Activated CD4-positive, alpha-beta T cell treated with anti-CD3 and anti-CD28 coated beads for 1 hour (primary cell): ENCODE data around the gene MTARC2.

Experiments used
- DNase-seq: peaks from one replicate; pipeline ENCODE4 v3.0.0-alpha.2; 2020

The MTARC2 gene

DNA sequence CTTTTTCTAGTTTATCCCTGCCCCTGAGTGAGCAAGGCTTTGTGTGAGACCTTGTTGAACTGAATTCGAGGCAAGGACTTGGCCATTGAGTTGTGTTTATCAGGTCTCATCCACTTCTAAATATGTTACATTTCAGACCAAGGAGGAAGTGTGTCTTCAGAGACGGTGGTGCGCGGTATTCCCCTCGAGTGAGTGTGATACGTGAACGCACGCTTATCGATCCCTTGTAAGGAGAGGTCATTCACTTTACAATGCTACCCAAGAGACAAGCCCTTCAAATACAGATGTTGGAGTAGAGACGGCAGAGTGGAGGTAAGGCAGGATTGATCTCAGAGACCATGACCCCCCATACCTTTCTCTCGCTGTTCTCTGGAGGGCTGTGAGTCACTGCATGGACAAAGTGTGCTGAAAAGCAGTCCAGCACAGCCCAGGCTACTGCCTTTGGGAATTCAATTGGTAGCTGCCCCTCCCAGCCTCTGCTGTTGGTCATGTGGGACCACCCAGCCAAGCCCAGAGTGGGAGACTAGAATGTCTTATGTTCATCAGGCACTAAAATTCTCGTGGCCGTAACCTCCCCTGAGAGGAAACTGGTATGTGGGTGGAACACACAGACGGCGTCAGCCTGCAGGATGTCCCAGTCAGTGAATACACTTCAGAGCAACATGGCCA is 22.3 kb downstream of the MTARC2 start:
- DNase-seq = no peak

- no peak for DNase-seq
Measured at GRCh38 chr1:220772846-220773245, 24.7 kb downstream of the MTARC2 start.

GRCh38 chr1:220775240-220775853 is 27.2 kb downstream of the MTARC2 start:
- no peak for DNase-seq

DNA sequence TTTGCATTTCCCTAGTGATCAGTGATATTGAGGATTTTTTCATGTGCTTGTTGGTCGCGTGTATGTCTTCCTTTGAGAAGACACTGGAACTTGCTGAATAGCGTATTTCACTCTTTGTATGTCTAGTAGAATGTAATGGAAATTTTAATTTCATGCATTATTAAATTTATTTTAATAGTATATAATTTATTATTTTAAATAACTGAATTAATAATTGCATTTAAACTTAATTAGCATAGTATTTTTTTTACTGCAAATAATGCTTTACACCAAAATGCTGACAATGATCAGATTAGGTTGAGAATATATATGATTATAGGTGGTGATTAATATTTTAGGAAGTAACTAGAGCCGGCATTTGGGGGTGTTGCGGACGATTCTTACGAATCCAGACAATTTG is 28.1 kb downstream of the MTARC2 start:
- no peak for DNase-seq

GRCh38 chr1:220776720-220777326 is 28.7 kb downstream of the MTARC2 start:
- DNase-seq = peak; percentile 40

DNA sequence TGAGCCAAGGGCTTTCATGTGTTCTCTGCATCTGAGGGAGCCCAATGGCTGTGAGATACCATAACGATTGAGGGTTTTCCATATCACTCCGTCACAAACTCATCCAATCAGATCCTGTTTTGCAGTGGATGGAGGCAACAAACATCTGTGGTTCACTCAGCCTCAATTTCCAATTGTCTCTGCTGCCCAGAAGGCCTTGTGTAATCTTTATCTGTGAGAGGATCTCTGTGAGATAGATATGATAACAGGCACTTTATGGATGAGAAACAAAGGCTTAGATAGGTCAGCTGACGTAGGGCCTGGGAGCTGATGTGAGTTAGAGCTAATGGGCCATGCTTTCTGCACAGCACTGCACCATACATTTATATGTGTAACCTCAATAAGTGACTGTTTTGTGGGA is 35.3 kb downstream of the MTARC2 start:
- no peak for DNase-seq

- DNase-seq = no peak
Measured at GRCh38 chr1:220784751-220785150, 36.6 kb downstream of the MTARC2 start.

GRCh38 chr1:220785166-220786056 is 37.3 kb downstream of the MTARC2 start:
- no peak for DNase-seq

GRCh38 chr1:220786057-220786336 is 37.9 kb downstream of the MTARC2 start:
- no peak for DNase-seq

DNA sequence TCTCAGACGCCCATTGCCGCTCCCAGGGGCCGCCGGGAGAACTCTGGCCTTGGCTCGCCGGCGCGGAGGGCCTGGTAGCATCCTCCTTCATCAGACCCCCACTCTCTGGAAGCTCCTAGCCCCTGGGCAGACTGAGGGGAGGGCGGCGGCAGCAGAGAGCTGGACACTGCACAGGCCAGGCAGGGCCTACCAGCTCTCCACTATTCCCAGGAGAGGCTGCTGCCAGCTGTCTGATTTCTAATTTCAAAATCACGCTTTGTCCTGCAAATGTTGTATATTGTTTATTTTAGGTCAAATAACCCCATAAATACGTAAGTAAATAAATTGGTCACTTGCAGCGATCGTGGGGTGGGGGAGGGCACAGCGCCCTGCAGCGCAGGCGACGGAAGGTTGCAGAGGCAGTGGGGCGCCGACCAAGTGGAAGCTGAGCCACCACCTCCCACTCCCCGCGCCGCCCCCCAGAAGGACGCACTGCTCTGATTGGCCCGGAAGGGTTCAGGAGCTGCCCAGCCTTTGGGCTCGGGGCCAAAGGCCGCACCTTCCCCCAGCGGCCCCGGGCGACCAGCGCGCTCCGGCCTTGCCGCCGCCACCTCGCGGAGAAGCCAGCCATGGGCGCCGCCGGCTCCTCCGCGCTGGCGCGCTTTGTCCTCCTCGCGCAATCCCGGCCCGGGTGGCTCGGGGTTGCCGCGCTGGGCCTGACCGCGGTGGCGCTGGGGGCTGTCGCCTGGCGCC is 38.4 kb downstream of the MTARC2 start, which contains the start of gene MTARC1:
TSS of gene MTARC1 (plus strand) at position 577 of the 732 bp plus-strand sequence. CDS start at position 609, 32 bp downstream.
- no peak for DNase-seq

GRCh38 chr1:220787069-220787619 is 39.0 kb downstream of the MTARC2 start:
- no peak for DNase-seq

- no peak for DNase-seq
Measured at GRCh38 chr1:220788900-220789299, 40.8 kb downstream of the MTARC2 start.

- no peak for DNase-seq
Measured at GRCh38 chr1:220789532-220790147, 41.5 kb downstream of the MTARC2 start.

GRCh38 chr1:220791285-220791684 is 43.2 kb downstream of the MTARC2 start:
- DNase-seq = no peak

DNA sequence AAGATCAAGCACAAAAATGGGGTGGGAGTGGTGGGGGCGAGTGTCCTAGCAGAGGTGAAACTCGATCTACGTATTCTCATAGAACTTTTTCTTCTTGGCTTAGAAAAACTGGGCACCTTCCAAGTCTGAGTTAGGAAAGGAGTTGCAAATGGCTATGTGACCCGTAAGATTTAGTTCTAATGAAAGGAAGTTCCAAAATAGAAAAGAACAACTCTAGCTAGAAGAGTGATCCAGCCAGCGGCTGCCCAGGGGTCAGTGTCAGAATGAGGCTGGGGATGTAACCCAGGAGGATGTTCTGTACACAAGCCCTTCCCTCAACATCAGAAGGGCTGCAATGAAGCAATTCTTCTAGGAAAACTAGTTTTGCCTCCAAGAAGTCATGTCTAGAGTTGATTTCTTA is 43.8 kb downstream of the MTARC2 start:
- no peak for DNase-seq

DNA sequence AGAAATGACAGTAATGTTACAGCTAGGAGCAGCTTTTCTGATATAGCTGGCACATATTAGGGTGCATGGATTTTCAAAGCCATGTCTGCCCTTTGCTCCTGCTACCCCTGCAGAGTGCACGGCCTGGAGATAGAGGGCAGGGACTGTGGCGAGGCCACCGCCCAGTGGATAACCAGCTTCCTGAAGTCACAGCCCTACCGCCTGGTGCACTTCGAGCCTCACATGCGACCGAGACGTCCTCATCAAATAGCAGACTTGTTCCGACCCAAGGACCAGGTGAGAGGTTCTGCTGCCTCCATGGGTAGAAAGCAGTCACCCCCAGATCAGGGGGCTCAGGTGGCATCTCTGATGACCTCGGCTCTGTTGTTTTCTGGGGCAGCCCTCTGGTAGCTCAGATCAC is 48.4 kb downstream of the MTARC2 start:
- DNase-seq = no peak

DNA sequence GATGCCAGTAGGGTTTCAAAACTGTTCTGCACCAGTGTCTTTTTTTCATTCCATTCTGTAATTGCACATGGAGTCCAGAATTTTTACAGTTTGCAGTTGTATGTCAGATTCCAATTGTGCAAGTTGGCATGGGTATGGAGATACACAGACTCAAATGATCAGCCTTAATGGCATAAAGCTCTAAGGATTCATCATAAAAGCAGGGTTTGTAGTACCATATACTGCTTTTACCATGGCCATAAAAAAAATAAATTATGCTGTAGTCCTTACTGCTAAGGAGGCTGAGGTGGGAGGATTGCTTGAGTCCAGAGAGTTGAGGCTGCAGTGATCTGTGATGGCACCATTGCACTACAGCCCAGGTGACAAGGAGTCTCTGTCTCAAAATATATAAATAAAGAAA is 48.9 kb downstream of the MTARC2 start:
- no peak for DNase-seq

GRCh38 chr1:220797553-220797952 is 49.4 kb downstream of the MTARC2 start:
- DNase-seq = no peak

- no peak for DNase-seq
Measured at GRCh38 chr1:220798338-220798737, 50.2 kb downstream of the MTARC2 start.

GRCh38 chr1:220800262-220800661 is 52.1 kb downstream of the MTARC2 start:
- DNase-seq = no peak

GRCh38 chr1:220803401-220804201 is 55.5 kb downstream of the MTARC2 start:
- DNase-seq = no peak
